ENCODE results near the gene RBM4.

The RBM4 gene

GRCh38 chr11:66694732-66695207 lies 56.3 kb downstream of the RBM4 start:
- Mint-ChIP-seq H3K27me3 (peaks cover 5% of the 10 kb centered on the region), H3K4me1 (peaks cover 2% of the 10 kb centered on the region), H3K36me3 (no peaks in the 10 kb centered on the region), H3K9me3 (peaks cover under 1% of the 10 kb centered on the region), H3K27ac (no peak overlapping the region), H3K4me3 (no peak overlapping the region)
- DNase-seq (ENCODE audit: low spot score in 2 of 2) (peak; percentile 84 to 86), ATAC-seq (ENCODE audit: low read depth) (peak; percentile 97)

Data from memory B cell (primary cell).